ENCODE data around the gene ATP5F1D. TPM values are rescaled to one million over a fixed set of nuclear protein-coding genes. Genes with fewer than 3 reads are reported as not detected.

ATP5F1D gene
- total and polyA plus RNA-seq, 2 experiments from 2014 or later, result 139 to 396 TPM

- H3K9me3 Mint-ChIP-seq, result no peaks in the 10 kb centered on the region; the same call in 2 of the 3 replicates
- peaks cover 8% of the 10 kb centered on the region for H3K27me3 Mint-ChIP-seq (ENCODE audit: insufficient read depth, low read depth, poor library complexity)
- no peaks in the 10 kb centered on the region for H3K36me3 ChIP-seq (ENCODE audit: insufficient read depth)
- H3K4me3 Mint-ChIP-seq, result peak overlapping the region; percentile 79
- H3K27ac ChIP-seq (ENCODE audit: low read depth), result 0 out of 2 replicates have a peak overlapping the region, but pooled peaks have one; percentile 32
- DNase-seq (ENCODE audit: low spot score), result no peak
- TF ChIP-seq POLR2AphosphoS5 (IDR thresholded peaks at IDR 0.05; ENCODE audit: low read depth) (no peak), CTCF (conservative IDR thresholded peaks at IDR 0.05; ENCODE audit: low read depth in 2 of 2) (no peak), ZNF114 (CRISPR knock-in tag; IDR thresholded peaks at IDR 0.05) (no peak), ETS1 (IDR thresholded peaks at IDR 0.05) (no peak), EZH2phosphoT487 (IDR thresholded peaks at IDR 0.05; ENCODE audit: unreplicated experiment) (no peak), EZH2 (IDR thresholded peaks at IDR 0.05; ENCODE audit: low read depth, unreplicated experiment) (no peak), REST (IDR thresholded peaks at IDR 0.05; ENCODE audit: unreplicated experiment) (no peak), CREB1 (CRISPR knock-in tag; IDR thresholded peaks at IDR 0.05; ENCODE audit: low read depth) (no peak)
- H3K4me1 Mint-ChIP-seq, result peaks cover 17% of the 10 kb centered on the region
- H3K4me3 ChIP-seq, result peak overlapping the region; percentile 57
- peaks cover 7% of the 10 kb centered on the region for H3K79me2 ChIP-seq (replicated peaks; ENCODE audit: insufficient read depth)
- H3K36me3 Mint-ChIP-seq (ENCODE audit: low read depth), result no peaks in the 10 kb centered on the region
- peaks cover 3% of the 10 kb centered on the region; the same call in 1 of the 2 replicates for H4K20me1 ChIP-seq (replicated peaks; ENCODE audit: insufficient read depth)
- peak overlapping the region; percentile 78 for H3K4me2 ChIP-seq
- no peak overlapping the region for H2AFZ ChIP-seq
- H3K27me3 ChIP-seq (ENCODE audit: insufficient read depth), result no peaks in the 10 kb centered on the region
- ATAC-seq, result no peak; the same call in 2 of the 3 replicates
- H3K4me1 ChIP-seq (ENCODE audit: insufficient read depth), result peaks cover 12% of the 10 kb centered on the region; the same call in 1 of the 2 replicates
- peaks cover 31% of the 10 kb centered on the region for H3F3A ChIP-seq (replicated peaks; ENCODE audit: low read depth)
- no peaks in the 10 kb centered on the region for H3K9me2 ChIP-seq (ENCODE audit: insufficient read depth)
- H3K27ac Mint-ChIP-seq, result no peak overlapping the region
Measured at GRCh38 chr19:1238369-1239303, 2.9 kb upstream of the ATP5F1D start.

Data from GM23338 (cell line).